Measurements from ENCODE around the gene HOXA3.

DNA sequence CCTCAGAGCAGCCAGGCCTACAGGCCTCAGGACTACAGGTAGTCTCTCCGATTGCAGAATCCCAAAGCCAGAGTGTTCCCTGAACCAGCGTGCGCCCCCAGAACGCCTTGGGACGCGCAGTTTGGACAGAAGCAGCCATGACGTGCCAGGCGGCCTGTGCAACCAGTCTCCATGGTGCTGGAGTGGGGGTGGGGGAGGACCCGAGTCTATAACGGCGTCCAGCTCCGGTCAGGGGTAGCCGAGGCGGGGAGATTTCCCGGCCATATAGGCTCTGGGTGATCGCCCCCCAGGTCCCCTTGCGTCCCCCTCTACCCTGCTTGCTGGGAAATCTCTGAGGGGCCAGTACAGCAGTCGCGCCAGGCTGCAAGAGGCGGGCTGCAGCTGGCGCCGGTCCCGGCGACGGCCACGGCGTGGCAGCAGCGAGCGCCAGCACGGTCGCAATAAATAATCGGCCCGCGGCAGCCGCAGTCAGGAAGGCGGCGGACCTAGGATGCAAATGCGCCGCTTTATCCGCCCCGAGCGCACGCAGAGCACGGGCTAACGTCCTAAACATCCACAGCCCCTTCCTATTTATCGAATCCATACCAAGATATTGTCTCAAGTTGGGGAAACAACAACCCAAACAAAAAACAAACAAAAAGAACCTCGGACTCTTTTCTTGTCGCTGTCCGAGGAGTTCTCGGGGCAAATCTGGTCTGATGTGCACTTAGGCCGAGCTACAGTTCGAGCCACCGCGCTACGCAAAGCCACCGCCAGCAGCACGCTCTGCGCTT lies 1.6 kb downstream of the HOXA3 start:
- TF ChIP-seq, protein P1, sequence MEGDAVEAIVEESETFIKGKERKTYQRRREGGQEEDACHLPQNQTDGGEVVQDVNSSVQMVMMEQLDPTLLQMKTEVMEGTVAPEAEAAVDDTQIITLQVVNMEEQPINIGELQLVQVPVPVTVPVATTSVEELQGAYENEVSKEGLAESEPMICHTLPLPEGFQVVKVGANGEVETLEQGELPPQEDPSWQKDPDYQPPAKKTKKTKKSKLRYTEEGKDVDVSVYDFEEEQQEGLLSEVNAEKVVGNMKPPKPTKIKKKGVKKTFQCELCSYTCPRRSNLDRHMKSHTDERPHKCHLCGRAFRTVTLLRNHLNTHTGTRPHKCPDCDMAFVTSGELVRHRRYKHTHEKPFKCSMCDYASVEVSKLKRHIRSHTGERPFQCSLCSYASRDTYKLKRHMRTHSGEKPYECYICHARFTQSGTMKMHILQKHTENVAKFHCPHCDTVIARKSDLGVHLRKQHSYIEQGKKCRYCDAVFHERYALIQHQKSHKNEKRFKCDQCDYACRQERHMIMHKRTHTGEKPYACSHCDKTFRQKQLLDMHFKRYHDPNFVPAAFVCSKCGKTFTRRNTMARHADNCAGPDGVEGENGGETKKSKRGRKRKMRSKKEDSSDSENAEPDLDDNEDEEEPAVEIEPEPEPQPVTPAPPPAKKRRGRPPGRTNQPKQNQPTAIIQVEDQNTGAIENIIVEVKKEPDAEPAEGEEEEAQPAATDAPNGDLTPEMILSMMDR (IDR thresholded peaks at IDR 0.05; ENCODE audit: insufficient read depth, low read length), result peak; percentile 55
- TF ChIP-seq POLR2AphosphoS5 (IDR thresholded peaks at IDR 0.05; ENCODE audit: low read depth) (0 out of 2 replicates have a peak, but pooled peaks have one; percentile 21), GABPA (IDR thresholded peaks at IDR 0.05; ENCODE audit: low read depth) (no peak)

All from HL-60 (cell line).